ENCODE data around the gene SETD3.

SETD3 gene

DNA sequence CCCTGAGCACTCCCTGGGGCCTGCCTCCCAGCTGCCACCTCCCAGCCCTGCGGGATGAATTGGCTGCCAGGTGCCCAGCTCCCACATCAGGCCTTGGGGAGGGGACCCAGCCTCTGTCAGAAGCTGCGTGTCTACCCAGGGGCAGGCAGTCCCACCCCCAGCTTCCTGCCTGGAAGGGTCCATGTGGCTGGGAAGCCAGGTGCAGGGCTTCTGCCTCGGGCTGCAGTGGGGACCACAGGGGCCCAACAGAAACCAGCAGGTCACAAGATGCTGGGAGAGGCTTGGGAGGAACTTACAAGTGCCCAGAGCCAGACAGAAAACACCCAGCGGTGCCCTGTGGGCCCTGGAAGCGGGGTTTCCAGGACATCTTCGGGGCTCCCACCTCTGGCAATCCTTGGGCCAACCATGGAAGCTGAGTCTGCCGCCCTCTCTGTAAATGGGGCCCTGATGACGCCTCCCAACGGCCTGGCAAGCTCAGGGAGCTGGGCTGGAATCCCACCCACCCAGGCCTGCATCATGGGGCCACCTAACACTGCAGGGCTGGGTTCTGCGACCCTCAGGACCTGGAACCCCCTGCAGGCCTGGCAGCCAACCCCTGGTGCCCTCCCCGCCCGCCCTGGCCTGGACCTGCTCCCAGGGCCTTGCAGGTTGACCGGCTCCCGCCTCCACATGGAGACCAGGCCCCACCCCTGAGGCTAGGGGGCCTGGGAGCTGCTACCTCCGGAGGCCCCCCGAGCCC lies 37.2 kb upstream of the SETD3 start:
- H4K20me1 ChIP-seq (ENCODE audit: insufficient read depth) = no peaks in the 10 kb centered on the region
- H3K36me3 ChIP-seq (ENCODE audit: insufficient read depth) = no peaks in the 10 kb centered on the region
- H3K4me2 ChIP-seq = no peak overlapping the region
- no peaks in the 10 kb centered on the region for H3K79me2 ChIP-seq (ENCODE audit: insufficient read depth, low read depth)
- no peak overlapping the region for H3K27ac ChIP-seq
- no peaks in the 10 kb centered on the region for H3K27me3 ChIP-seq (ENCODE audit: insufficient read depth, low read depth)
- no peak overlapping the region for H2AFZ ChIP-seq (ENCODE audit: low read depth)
- H3K4me1 ChIP-seq (ENCODE audit: low read depth, poor library complexity, severe bottlenecking) = peaks cover 3% of the 10 kb centered on the region
- H3K9ac ChIP-seq = no peak overlapping the region
- TF ChIP-seq, protein P1, sequence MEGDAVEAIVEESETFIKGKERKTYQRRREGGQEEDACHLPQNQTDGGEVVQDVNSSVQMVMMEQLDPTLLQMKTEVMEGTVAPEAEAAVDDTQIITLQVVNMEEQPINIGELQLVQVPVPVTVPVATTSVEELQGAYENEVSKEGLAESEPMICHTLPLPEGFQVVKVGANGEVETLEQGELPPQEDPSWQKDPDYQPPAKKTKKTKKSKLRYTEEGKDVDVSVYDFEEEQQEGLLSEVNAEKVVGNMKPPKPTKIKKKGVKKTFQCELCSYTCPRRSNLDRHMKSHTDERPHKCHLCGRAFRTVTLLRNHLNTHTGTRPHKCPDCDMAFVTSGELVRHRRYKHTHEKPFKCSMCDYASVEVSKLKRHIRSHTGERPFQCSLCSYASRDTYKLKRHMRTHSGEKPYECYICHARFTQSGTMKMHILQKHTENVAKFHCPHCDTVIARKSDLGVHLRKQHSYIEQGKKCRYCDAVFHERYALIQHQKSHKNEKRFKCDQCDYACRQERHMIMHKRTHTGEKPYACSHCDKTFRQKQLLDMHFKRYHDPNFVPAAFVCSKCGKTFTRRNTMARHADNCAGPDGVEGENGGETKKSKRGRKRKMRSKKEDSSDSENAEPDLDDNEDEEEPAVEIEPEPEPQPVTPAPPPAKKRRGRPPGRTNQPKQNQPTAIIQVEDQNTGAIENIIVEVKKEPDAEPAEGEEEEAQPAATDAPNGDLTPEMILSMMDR (conservative IDR thresholded peaks at IDR 0.05; ENCODE audit: low read depth, low read length) = no peak
- H3K4me3 ChIP-seq (IDR thresholded peaks at IDR 0.05; ENCODE audit: insufficient read depth, low read depth, low read length) = no peak overlapping the region

GRCh38 chr14:99516871-99517642 lies 36.4 kb upstream of the SETD3 start:
- H3K4me1 ChIP-seq (ENCODE audit: low read depth, poor library complexity, severe bottlenecking) = peaks cover 3% of the 10 kb centered on the region
- H4K20me1 ChIP-seq (ENCODE audit: insufficient read depth) = no peaks in the 10 kb centered on the region
- H2AFZ ChIP-seq (ENCODE audit: low read depth) = no peak overlapping the region
- no peaks in the 10 kb centered on the region for H3K36me3 ChIP-seq (ENCODE audit: insufficient read depth)
- no peak overlapping the region for H3K27ac ChIP-seq
- no peak overlapping the region for H3K4me3 ChIP-seq (IDR thresholded peaks at IDR 0.05; ENCODE audit: insufficient read depth, low read depth, low read length)
- TF ChIP-seq, protein P1 (conservative IDR thresholded peaks at IDR 0.05; ENCODE audit: low read depth, low read length) = no peak
- H3K4me2 ChIP-seq = no peak overlapping the region
- no peaks in the 10 kb centered on the region for H3K79me2 ChIP-seq (ENCODE audit: insufficient read depth, low read depth)
- H3K27me3 ChIP-seq (ENCODE audit: insufficient read depth, low read depth) = no peaks in the 10 kb centered on the region
- no peak overlapping the region for H3K9ac ChIP-seq

DNA sequence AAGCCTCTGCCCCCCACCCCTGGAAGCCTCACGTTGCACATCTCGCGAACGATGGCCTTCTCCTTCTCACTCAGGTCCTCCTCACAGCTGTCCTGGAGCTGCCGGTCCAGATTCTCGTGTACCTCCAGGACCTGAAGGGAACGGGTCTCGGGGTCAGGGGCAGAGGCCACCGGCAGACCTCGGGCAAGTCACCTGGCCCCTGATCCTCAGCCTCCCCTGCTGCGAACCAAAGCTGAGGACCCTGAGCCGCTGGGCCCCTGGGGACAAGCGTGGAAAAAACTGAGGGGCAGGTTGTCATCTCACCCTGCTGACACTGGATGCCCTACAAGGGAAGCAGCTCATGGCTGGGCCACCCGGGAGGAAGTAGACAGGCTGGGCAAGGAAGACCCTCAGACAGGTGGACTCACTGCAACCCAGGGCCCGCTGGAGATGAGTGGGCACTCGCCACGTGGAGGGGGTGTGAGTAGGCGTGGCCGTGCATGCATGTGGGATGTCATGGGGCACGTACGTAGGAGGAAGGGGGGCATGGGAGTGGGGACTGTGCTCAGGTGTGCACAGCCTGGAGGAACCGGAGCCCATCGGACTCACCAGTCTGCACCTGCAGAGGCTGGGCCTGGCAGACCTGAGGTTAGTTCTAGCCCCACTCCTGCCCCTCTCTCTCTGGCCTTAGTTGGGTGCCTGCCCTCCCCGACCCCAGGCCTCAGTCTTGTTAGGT lies 35.7 kb upstream of the SETD3 start:
- TF ChIP-seq, protein P1 (conservative IDR thresholded peaks at IDR 0.05; ENCODE audit: low read depth, low read length) = no peak
- Histone ChIP-seq H2AFZ (ENCODE audit: low read depth) (no peak overlapping the region), H3K4me3 (IDR thresholded peaks at IDR 0.05; ENCODE audit: insufficient read depth, low read depth, low read length) (no peak overlapping the region), H3K4me2 (no peak overlapping the region), H3K79me2 (ENCODE audit: insufficient read depth, low read depth) (no peaks in the 10 kb centered on the region), H3K9ac (no peak overlapping the region), H3K27me3 (ENCODE audit: insufficient read depth, low read depth) (no peaks in the 10 kb centered on the region), H4K20me1 (ENCODE audit: insufficient read depth) (no peaks in the 10 kb centered on the region), H3K27ac (no peak overlapping the region), H3K36me3 (ENCODE audit: insufficient read depth) (no peaks in the 10 kb centered on the region), H3K4me1 (ENCODE audit: low read depth, poor library complexity, severe bottlenecking) (peaks cover 3% of the 10 kb centered on the region)

DNA sequence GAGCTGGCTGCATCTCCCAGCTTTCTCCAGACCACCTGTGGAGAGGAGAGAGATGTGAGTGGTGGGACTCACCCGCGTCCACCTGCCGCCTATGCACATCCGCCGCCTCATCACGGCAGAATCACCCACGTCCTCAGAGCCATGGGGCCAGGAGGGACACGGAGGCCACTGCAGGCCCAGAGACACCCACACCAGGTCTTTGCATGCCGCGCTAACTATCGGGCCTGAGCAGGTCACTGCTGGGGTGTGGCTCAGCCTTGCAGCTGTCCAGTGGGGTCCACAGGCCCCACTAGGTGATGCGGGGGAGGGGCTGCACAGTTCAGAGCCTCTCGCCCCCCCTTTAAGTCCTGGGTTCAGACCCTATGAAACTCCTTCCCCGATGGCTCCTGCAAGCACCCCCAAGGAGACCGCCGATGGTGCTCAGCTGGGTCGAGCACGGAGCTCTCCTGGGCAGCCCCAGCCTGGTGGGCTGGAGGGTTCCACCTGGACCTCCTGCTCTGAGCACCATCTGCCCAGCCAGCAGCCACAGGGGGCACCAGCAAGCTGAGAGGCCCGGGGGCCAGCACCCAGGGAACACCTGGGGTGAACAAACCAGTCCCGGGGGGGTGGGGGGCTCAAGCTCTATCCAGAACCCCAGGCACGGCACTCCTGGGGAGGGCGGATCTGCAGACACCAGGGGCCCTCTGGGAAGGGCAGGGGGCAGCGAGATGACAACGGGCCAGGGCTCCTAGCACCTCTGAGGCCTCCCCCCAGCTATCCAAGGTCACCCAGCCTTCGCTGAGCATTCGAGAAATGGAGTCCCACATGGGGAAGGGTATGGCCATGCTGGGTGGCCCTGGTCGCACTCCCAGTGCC lies 34.9 kb upstream of the SETD3 start:
- Histone ChIP-seq H3K9ac (no peak overlapping the region), H3K4me1 (ENCODE audit: low read depth, poor library complexity, severe bottlenecking) (peaks cover 3% of the 10 kb centered on the region), H4K20me1 (ENCODE audit: insufficient read depth) (no peaks in the 10 kb centered on the region), H3K27ac (no peak overlapping the region), H3K4me2 (no peak overlapping the region), H3K36me3 (ENCODE audit: insufficient read depth) (no peaks in the 10 kb centered on the region), H3K27me3 (ENCODE audit: insufficient read depth, low read depth) (no peaks in the 10 kb centered on the region), H3K4me3 (IDR thresholded peaks at IDR 0.05; ENCODE audit: insufficient read depth, low read depth, low read length) (no peak overlapping the region), H2AFZ (ENCODE audit: low read depth) (no peak overlapping the region), H3K79me2 (ENCODE audit: insufficient read depth, low read depth) (no peaks in the 10 kb centered on the region)
- TF ChIP-seq, protein P1 (conservative IDR thresholded peaks at IDR 0.05; ENCODE audit: low read depth, low read length) = no peak

Data from KMS-11 (cell line).